Left forelimb (tissue), 1 donor: ENCODE data around the gene HOXD13.

ENCODE experiments used
- DNase-seq: peaks from one replicate; pipeline ENCODE4 v3.0.0-alpha.2; 2018; ENCODE audit warnings: low spot score

HOXD13 gene

GRCh38 chr2:176092270-176093144, at the start of gene HOXD13:
HOXD13 (plus strand) TSS chr2:176092721; CDS start chr2:176092891, 170 bp downstream.
- peak; percentile 85 for DNase-seq

- DNase-seq: no peak
Measured at GRCh38 chr2:176056406-176056805, 36.1 kb upstream of the HOXD13 start.

- DNase-seq: no peak
Measured at GRCh38 chr2:176063958-176064357, 28.6 kb upstream of the HOXD13 start.

GRCh38 chr2:176066645-176067588, 25.6 kb upstream of the HOXD13 start:
- peak; percentile 62 for DNase-seq

- peak; percentile 65 for DNase-seq
Measured at GRCh38 chr2:176067589-176068418, 24.7 kb upstream of the HOXD13 start.

- DNase-seq: peak; percentile 56
Measured at GRCh38 chr2:176068419-176068832, 24.1 kb upstream of the HOXD13 start.

GRCh38 chr2:176071330-176072291, 20.9 kb upstream of the HOXD13 start:
- DNase-seq: no peak

GRCh38 chr2:176072292-176072669, 20.2 kb upstream of the HOXD13 start:
- DNase-seq: no peak

- DNase-seq: peak; percentile 65
Measured at GRCh38 chr2:176072951-176073904, 19.3 kb upstream of the HOXD13 start.

GRCh38 chr2:176074919-176075425, 17.5 kb upstream of the HOXD13 start:
- no peak for DNase-seq

GRCh38 chr2:176075481-176075880, 17.0 kb upstream of the HOXD13 start:
- peak; percentile 66 for DNase-seq

GRCh38 chr2:176076063-176076462, 16.5 kb upstream of the HOXD13 start:
- DNase-seq: no peak

GRCh38 chr2:176076796-176077195, 15.7 kb upstream of the HOXD13 start:
- DNase-seq: no peak

- DNase-seq: peak; percentile 64
Measured at GRCh38 chr2:176078541-176079284, 13.8 kb upstream of the HOXD13 start.

- peak; percentile 64 for DNase-seq
Measured at GRCh38 chr2:176079285-176079830, 13.2 kb upstream of the HOXD13 start.

- peak; percentile 75 for DNase-seq
Measured at GRCh38 chr2:176079831-176080539, 12.5 kb upstream of the HOXD13 start.
